Stomach (tissue), 9 donors: ENCODE data around the gene ACD. TPM values are rescaled to one million over a fixed set of nuclear protein-coding genes. Genes with fewer than 3 reads are reported as not detected.

Experiments used
- DNase-seq, 2 donors: peaks; one replicate each; pipeline versions ENCODE4 v3.0.0 to v3.0.0-alpha.2; 2013 to 2019
- H3K27ac ChIP-seq, 5 donors: fragments of 200-600 bp in 4 of 5; sonication (generic) in 4 of 5; one replicate each; pipeline ENCODE4 v1.5.1; 2013 to 2019; ENCODE audit warnings: mild to moderate bottlenecking in 1 of 5, moderate library complexity in 1 of 5
- H3K27me3 ChIP-seq, 3 donors: fragments of 200-600 bp; sonication (generic); one replicate each; pipeline ENCODE4 v1.5.1; 2017 to 2019; ENCODE audit warnings: mixed run types in 1 of 3
- H3K36me3 ChIP-seq, 4 donors: fragments of 200-600 bp; sonication (generic); 1 replicate in 3 of 4; 2 replicates in 1 of 4; pipeline ENCODE4 v1.5.1; 2016 to 2019
- H3K4me1 ChIP-seq, 4 donors: fragments of 200-600 bp; sonication (generic); one replicate each; pipeline ENCODE4 v1.5.1; 2016 to 2019
- H3K4me3 ChIP-seq, 4 donors: fragments of 200-600 bp; sonication (generic) in 3 of 4; one replicate each; pipeline ENCODE4 v1.5.1; 2016 to 2019; ENCODE audit warnings: mild to moderate bottlenecking in 1 of 4
- H3K9me3 ChIP-seq, 4 donors: fragments of 200-600 bp; sonication (generic); one replicate each; pipeline ENCODE4 v1.5.1; 2016 to 2019
- EP300 ChIP-seq: sonication (generic); formaldehyde crosslinking; IDR thresholded peaks from one replicate; pipeline ENCODE4 v1.6.1; 2017; ENCODE audit warnings: antibody characterized with exemption
- POLR2A ChIP-seq, 4 donors: fragments of 450-650 bp; IDR thresholded peaks; one replicate each; pipeline ENCODE4 v1.6.1; 2016; ENCODE audit warnings: antibody characterized with exemption in 4 of 4, control low read depth in 2 of 4, mild to moderate bottlenecking in 1 of 4, moderate library complexity in 1 of 4
- POLR2AphosphoS5 ChIP-seq, 3 donors: sonication (generic); formaldehyde crosslinking; IDR thresholded peaks; one replicate each; pipeline ENCODE4 v1.6.1; 2016; ENCODE audit warnings: antibody characterized with exemption in 3 of 3
- WGBS, 5 donors: extraction: QIAGEN DNeasy Blood & Tissue Kit in 3 of 5; methylation state at CpG; one replicate each; pipeline versions ENCODE4 v1.1.5 to v1.1.7; 2013 to 2018; 5-methylcytosine and 5-hydroxymethylcytosine counted together
- intact Hi-C: fragments of 100-400 bp; cut with DNase I; formaldehyde crosslinking; loops from one replicate; pipeline ENCODE4 v1.15.1; 2023; ENCODE audit warnings: low total_unique reads
- polyA plus RNA-seq, 3 donors: library from polyadenylated mRNA; stranded (reverse); fragments of 200-250 nt; gene quantifications; one replicate each; pipeline ENCODE4 v1.2.3, GENCODE V29; 2013
- total RNA-seq, 5 donors: library from RNA; depleted of rRNA; stranded (reverse); fragments of >200 nt; gene quantifications; one replicate each; pipeline versions ENCODE4 v1.1.0 to v1.2.3, GENCODE V29; 2014 to 2016
- TF ChIP-seq, protein P1 (sequence below), 7 experiments: fragments of 450-650 bp in 4 of 7; fragments of 200-600 bp in 3 of 7; sonication (generic) in 3 of 7; IDR thresholded peaks; one replicate each; pipeline ENCODE4 v1.5.1; 2016 to 2019; ENCODE audit warnings: antibody characterized with exemption in 7 of 7, control low read depth in 2 of 7, mild to moderate bottlenecking in 1 of 7
- donor health status: healthy with polysubstance abuse.
- donor health status: Bipolar disorder and iron deficiency.
- donor health status: healthy.

The ACD gene
- total and polyA plus RNA-seq, 8 donors, result 0.87 to 30.3 (median 11.4) TPM

DNA sequence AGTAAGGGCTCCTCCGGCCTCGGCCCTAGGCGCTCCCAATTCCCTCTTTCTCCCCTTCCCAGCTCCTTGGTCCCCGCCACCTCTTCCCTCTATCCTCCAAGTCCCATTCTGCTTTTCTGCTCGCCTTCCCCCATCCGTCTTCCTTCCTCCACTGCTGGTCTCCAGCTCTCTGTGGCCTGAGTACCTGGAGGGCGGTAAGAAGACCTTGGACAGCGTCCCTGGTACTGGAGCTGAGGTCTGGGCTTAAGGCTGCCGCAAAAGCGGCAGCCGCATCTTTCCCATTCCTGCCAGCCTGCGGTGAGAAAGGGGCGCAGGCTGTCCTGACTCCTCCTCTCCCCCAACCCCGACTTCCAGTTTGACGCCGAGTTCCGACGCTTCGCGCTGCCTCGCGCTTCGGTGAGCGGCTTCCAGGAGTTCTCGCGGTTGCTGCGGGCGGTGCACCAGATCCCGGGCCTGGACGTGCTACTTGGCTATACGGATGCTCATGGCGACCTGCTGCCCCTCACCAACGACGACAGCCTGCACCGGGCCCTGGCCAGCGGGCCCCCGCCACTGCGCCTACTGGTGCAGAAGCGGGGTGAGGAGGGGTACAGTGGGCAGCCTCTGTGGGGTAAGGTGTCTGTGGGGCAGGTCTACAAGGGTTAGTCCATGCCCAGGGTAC lies 1.2 kb upstream of the ACD start:
- no peaks in the 10 kb centered on the region for H3K27me3 ChIP-seq
- intact Hi-C loops, result no loop called here
- H3K9me3 ChIP-seq, result no peaks in the 10 kb centered on the region
- H3K4me3 ChIP-seq, result peak overlapping the region; percentile 57 to 85 (median 82)
- peak overlapping the region; percentile 92 to 97 (median 96) for H3K27ac ChIP-seq
- DNase-seq, result peak in 1 of 2 donors; percentile 83
- H3K4me1 ChIP-seq, result peaks cover 26 to 47% (median 41%) of the 10 kb centered on the region in 4 donors
- TF ChIP-seq, protein P1, sequence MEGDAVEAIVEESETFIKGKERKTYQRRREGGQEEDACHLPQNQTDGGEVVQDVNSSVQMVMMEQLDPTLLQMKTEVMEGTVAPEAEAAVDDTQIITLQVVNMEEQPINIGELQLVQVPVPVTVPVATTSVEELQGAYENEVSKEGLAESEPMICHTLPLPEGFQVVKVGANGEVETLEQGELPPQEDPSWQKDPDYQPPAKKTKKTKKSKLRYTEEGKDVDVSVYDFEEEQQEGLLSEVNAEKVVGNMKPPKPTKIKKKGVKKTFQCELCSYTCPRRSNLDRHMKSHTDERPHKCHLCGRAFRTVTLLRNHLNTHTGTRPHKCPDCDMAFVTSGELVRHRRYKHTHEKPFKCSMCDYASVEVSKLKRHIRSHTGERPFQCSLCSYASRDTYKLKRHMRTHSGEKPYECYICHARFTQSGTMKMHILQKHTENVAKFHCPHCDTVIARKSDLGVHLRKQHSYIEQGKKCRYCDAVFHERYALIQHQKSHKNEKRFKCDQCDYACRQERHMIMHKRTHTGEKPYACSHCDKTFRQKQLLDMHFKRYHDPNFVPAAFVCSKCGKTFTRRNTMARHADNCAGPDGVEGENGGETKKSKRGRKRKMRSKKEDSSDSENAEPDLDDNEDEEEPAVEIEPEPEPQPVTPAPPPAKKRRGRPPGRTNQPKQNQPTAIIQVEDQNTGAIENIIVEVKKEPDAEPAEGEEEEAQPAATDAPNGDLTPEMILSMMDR (IDR thresholded peaks at IDR 0.05), result peak in 1 of 7 experiments; percentile 2
- no peak for TF ChIP-seq POLR2A (IDR thresholded peaks at IDR 0.05)
- H3K36me3 ChIP-seq, result peaks cover 9 to 45% (median 36%) of the 10 kb centered on the region in 4 donors
- 8 to 11% (median 9%) methylated on average over 17 to 39 of the region's 39 CpGs for WGBS, 5 donors

- H3K9me3 ChIP-seq, result no peaks in the 10 kb centered on the region
- H3K4me1 ChIP-seq, result peaks cover 20 to 41% (median 35%) of the 10 kb centered on the region in 4 donors
- intact Hi-C loops, result no loop called here
- H3K36me3 ChIP-seq, result peaks cover 9 to 45% (median 37%) of the 10 kb centered on the region in 4 donors
- H3K27ac ChIP-seq, result peak within 1 kb of the TSS; percentile 92 to 97 (median 96)
- H3K27me3 ChIP-seq, result no peaks in the 10 kb centered on the region
- 0 to 1% (median 0%) methylated on average over 24 to 48 of the region's 48 CpGs for WGBS, 5 donors
- peak; percentile 33 to 72 (median 69) for TF ChIP-seq POLR2AphosphoS5 (IDR thresholded peaks at IDR 0.05)
- TF ChIP-seq EP300, result no peak
- TF ChIP-seq, protein P1 (IDR thresholded peaks at IDR 0.05), result peak in 1 of 7 experiments; percentile 2
- TF ChIP-seq POLR2A (IDR thresholded peaks at IDR 0.05), result no peak
- H3K4me3 ChIP-seq, result peak within 1 kb of the TSS; percentile 57 to 85 (median 82)
- DNase-seq, result peak; percentile 94 to 99
These were observed 536 bp upstream of the ACD start, which contains the start of gene PARD6A for GRCh38 chr16:67660564-67661028. Gene PARD6A, plus strand, starts transcription at chr16:67660960. Its CDS starts 79 bp downstream, at chr16:67661039.

DNA sequence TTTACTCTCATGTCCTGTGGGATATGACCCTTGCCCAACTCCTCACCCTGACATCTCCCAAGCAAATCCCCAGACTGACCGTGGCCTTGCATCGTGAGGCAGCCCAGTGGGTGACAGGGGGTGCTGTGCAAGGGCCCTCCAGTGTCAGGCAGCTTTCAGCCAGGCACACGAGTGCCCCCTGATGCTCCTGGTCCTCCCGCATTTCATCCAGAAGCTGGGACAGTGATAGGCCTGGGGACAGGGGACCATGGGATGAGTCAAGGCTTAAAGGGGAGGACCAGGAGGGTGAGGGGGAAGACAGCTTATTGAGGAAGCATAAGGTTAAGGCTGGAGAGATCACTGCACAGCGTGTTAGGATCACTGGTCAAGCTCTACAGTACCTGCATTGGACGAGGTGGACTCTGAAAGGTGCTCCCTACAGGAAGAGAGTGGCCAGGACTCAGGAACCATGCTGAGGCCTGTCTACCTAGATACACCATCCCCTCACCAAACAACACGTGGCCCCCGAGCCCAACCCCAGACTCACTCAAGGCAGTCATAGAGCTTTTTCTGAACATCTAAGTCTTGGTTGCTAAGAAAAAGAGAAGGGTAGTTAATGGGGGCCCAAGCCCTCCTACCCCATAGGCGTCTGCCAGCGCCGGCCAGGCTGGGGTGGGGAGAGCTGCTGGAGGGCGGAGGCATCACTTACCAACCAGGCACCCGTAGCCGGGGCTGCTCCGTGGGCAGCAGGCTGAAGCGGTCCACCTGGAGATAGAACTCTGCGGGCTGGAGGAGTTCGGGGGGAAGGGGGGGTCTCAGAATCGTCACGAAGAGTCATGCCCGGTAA lies 998 bp downstream of the ACD start:
- H3K4me3 ChIP-seq, result peak overlapping the region; percentile 57 to 85 (median 82)
- intact Hi-C loops, result no loop called here
- DNase-seq, result no peak
- peaks cover 20 to 31% (median 28%) of the 10 kb centered on the region in 4 donors for H3K4me1 ChIP-seq
- peaks cover 9 to 38% (median 36%) of the 10 kb centered on the region in 4 donors for H3K36me3 ChIP-seq
- peaks cover 1 to 14% (median 9%) of the 10 kb centered on the region in 3 donors for H3K27me3 ChIP-seq
- peak overlapping the region in 3 of 5 donors; percentile 92 to 97 (median 97) for H3K27ac ChIP-seq
- TF ChIP-seq POLR2AphosphoS5 (IDR thresholded peaks at IDR 0.05) (no peak), POLR2A (IDR thresholded peaks at IDR 0.05) (no peak), EP300 (no peak)
- TF ChIP-seq, protein P1 (IDR thresholded peaks at IDR 0.05), result no peak
- WGBS, 5 donors, result 32 to 47% (median 35%) methylated on average over 17 to 21 of the region's 21 CpGs
- no peaks in the 10 kb centered on the region for H3K9me3 ChIP-seq
